NCI-H2227 (cell line): ENCODE measurements around the gene TMEM61.
"Not testable (repeated sequence)": the region's sequence is repeated elsewhere in the genome, so short reads cannot be mapped to it uniquely, and the experiment has no call there.

ENCODE experiments used
- DNase-seq: peaks from one replicate; lab custom pipeline; 2025; ENCODE audit not compliant: unreplicated experiment; lab: John Stamatoyannopoulos, UW

TMEM61 gene

DNA sequence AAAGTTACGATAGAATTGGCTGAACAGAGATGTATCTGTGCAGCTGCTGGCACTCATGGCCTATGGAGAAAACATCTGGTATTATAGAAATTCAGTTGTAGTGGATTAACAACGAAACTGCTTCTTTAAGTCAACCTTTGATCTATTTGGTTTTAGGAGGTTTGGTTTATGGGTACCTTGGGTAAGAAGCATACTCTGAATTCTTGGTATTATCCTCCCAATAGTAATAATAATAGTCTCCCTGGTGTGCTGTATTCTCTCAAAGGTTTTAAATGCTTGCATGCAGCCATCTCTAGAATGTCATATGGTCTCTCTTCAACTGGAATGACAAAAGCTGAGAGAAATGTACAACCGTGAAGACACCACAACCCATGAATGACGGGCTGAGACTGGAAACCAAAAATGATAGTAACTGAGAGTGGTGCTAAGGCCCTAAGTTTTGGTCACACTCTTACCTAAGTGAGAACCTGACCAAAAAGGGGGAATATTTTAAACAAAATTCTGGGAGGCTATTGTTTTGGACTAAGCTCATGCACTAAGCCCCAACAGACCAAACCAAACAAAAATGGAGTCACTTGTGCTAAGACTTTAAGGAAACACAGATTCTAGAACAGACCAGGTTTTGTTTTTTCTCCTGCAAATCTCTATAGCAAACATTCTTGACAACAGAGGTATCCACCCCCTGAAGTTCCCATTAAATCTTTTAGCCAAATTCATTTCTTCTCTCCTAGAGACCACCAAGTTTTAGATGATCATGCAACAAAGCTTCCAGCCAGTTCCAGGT, 17.6 kb upstream of the TMEM61 start:
- DNase-seq, result no peak

DNA sequence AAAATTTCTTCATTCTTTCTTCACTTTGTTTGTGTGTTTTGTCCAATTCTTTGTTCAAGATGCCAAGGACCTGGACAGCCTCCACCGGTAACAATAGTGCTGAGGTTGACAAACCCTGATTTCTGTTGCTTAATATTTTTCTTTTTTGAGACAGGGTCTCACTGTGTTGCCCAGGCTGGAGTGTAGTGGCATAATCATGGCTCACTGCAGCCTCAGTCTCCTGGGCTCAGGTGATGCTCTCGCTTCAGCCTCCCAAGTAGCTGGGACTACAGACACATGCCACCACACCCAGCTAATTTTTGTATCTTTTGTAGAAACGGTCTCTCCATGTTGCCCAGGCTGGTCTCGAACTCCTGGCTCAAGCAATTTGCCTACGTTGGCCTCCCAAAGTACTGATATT, 16.6 kb upstream of the TMEM61 start:
- DNase-seq, result not testable (repeated sequence)

DNA sequence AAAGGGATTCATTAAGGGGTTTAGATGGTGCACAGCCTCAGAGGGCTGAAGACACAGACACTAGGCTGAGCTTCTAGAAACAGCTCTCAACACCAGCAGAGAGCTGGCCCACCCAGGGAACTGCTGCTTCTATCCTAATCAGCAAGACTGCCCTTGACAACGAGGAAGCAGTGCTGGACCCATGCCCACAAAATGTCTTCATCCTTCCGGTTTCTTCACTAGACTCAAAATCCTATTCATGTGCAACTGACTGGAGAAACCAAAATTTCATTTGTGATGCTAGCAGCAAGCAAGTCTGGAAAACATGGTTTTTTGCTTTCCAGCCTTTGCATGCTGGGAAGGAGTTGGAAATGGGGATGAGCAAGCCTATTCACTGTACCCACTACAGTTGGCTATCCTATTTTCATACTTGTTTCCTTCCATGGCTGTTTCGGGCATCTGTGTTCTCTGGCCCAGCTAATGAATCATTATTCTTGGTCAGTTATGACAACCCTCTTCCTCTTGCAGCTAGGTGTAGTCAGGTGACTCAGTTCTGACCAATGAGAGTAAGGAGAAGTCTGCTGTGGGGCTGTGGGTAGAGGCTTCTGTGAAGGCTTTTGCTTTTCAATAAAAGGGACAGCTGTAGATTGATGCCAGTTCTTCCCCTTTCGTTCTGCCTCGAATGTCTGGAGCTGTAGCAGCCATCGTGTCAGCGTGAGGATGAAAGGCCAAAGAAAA, 14.6 kb upstream of the TMEM61 start:
- no peak for DNase-seq

DNA sequence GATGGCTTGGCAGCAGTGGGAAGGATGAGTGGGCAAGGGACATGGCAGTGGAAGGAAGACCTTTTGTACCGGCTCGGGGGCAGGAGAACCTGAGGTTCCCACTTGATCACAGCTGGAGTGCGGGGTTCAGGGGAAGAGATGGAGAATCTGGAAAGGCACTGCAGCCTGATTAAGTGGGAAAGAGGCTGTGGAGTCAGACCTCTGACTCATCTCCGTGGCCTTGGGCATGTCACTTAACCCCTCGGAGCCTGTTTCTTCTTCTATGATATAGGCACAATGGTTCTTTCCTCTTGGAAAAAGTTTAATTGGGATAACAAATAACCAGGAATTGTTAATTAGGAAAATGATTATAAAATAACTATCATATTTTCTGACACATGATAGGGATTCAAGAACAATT, 13.1 kb upstream of the TMEM61 start:
- DNase-seq, result no peak

DNA sequence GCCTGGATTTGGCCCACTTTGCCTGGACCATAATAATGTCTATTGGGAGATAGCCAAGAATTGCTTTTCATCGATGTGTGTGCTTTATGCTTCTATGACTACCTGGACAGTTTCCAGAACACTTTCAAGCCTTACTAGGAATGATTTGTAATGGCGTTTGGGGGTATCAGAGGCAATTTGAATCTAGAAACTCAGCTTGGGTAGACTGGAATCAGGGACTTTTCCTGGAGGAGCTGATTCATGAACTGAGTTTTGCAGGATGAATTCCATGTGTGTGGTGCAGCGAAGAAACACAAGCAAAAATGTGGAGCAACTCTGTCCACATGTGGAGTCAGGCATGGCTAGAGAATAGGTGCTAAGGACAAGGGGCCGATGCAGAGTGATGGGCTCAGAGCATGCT, 11.9 kb upstream of the TMEM61 start:
- DNase-seq, result no peak

DNA sequence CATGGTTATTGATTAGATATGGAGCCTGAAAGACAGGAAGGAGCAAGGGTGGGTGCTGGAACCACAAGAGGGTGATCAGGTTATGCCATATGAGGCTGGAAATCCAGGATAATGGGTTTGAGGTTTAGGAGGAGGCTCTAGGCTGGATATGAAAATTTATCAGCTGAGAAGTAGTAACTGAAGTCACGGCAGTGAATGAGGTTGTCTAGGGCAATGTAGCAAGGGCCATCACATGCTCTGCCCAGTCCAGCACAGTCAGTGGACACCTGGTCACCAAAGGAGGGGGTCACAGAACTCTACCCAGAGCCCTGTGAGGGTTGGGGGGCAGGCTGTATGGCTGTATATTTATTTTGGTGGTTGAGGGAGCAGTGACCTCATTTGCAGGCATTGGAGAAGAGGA, 10.5 kb upstream of the TMEM61 start:
- DNase-seq, result no peak

DNA sequence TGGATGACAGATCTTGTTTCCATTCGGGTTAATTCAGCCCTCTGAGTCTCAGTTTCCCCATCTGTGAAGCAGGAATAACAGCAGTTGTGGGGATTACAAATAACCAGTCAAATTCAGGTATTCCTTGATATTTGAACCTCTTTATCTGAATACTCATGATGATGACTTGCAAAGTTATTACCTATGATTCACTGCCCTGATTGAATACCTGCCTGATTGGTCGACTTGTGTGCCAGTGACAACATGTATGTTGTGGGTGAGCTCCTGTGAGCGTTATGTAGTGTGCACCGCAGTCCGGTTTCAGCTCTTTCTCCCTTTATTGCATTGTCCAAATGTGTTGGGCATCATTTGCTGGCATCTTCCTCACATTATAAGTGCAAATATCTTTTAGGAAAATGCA, 9.5 kb upstream of the TMEM61 start:
- no peak for DNase-seq

DNA sequence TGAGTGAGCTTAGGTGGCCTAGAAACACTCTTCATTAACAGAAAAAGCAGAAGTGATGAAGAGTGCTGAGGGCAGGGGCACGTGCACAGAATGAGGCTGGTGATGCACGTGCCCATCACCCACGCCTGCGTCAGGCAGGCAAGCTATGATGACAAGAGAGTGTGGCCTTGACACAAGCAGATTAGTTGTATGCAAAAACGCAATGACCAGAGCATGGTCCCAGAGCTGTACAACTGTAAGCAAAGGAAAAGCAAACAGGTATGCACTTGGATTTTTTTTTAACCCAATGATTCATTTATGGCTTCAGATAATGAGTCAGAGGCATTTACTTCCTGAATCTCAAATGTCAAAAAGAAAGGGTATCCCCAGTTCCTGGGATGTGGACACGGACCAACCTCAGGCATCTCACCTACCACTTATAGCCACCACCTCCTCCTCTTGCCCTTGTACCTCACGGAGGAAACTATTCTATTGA, 9.1 kb upstream of the TMEM61 start:
- no peak for DNase-seq

DNA sequence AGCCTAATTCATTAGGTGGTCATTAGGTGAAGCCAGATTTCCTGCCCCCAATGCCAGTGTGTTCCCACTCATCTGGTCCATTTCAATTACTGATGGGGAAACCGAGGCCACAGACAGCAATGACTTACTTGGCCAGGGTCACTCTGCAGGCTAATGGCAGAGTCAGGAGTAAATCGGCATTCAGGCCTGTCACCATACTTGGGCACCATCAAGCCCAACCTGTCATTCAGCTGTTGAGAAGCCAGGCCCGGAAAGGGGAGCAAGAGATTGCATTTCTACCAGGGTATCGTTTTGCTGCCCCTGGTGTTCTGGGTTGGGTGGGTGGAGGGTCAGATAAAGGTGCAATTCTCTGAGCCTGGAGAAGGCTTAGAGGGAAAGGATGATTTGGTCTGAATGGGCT, 8.0 kb upstream of the TMEM61 start:
- no peak for DNase-seq

DNA sequence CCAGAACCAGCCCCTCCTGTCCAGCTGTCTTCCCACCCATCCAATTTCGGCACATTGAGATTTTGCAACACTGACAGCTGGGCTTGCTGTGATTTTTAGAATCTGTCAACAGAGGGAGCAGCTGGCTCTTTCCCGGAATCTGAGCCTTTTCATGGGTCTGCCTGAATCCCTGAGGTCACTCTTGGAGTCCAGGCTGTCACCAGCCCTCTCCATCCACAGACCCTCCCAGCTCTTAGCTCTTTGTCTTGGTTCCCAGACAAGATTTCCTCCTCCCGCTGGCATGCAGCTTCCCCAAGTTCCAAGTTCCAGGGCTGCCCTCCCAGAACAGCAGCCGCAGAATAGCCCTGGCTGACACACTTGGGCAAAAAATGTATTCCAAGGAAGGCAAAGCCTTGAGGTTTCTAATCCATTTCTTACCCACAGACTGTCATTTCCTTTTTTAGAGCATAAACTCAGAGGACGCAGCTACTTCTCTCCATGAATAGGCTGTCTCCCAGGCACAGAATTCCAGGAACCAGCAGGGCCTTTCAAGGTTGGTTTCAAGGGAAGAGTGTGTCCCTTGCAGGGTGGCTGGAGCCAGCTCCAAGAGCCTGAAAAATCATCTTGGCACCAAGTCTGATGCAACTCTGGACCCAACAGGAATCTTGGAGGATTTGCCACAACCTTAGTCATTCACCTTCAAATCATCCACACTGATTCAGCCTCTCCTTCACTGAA, 7.1 kb upstream of the TMEM61 start:
- peak; percentile 54 for DNase-seq

DNA sequence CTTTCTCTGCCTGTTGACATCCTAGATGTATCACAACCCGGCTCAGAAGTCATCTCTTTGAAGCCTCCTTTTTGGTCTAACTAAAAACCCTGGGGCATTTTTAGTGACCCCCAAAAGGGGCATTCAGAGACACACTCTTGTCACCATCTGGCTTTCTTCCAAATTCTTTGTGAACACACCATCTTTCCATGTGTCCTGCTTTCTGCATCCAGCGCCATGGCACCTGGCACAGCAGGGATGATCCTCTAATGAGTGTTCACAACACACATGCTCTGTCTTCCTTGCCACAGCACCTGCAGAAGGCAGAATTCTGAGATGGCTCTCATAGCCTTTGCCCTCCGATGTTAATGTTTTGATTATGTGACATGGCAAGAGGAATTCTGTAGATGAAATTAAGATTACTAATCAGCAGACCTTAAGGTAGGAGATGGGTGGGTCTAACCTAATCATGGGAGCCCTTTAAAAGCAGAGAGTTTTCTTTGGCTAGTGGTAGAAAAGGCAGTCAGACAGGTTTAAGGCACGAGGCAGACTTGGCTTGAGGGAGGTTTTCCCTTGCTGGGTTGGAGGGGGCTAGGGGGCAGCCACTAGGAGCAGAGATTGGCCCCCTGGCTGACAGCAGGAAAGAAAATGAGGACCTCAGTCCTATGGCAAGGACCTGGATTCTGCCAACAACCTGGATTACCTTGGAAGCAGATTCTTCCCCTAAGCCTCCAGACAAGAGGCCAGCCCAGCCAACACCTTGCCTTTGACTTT, 4.9 kb upstream of the TMEM61 start:
- DNase-seq, result peak; percentile 51

DNA sequence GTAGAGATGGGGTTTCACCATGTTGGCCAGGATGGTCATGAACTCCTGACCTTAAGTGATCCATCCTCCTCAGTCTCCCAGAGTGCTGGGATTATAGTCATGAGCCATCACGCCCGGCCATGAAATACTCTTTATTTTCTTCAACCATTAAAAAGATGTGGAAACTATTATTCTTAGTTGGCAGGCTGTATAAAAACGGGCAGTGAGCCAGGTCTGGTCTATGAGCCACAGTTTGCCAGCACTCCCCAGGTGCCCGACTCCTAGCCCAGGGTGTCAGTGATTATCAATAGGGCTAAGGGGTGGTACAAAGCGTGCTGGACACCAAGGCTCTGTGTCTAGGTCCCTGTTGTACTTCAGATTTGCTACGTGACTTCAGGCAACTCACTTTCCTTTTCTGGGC, 3.7 kb upstream of the TMEM61 start:
- DNase-seq, result no peak

DNA sequence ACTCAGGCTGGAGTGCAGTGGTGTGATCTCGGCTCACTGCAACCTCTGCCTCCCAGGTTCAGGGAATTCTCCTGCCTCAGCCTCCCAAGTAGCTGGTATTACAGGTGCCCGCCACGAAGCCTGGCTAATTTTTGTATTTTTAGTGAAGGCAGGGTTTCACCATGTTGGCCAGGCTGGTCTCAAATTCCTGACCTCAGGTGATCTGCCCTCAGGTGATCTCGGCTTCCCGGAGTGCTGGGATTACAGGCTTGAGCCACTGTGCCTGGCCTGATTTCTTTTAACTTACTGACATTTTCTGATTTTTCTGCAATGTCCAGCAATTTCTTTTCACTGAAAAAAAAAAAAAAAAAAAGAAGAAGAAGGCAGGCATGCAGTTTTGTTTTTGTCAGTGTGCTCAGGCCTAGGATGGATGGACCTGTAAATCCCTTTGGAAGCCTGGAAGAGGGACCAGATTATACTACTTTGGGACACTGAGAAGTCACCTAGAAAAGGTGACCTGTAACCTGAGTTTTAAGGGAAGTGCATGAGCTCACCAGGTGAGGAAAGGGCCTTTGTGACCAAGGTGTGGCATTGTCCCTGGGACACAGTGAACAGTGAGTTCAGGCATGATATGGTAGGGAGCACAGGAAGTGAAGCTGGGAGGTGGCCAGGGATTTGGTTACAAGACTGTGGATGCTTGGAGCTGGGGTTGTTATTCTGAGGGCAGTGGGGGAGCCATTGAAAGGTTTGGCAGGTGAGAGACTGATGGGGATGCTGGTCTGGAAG, 2.7 kb upstream of the TMEM61 start:
- DNase-seq, result no peak

DNA sequence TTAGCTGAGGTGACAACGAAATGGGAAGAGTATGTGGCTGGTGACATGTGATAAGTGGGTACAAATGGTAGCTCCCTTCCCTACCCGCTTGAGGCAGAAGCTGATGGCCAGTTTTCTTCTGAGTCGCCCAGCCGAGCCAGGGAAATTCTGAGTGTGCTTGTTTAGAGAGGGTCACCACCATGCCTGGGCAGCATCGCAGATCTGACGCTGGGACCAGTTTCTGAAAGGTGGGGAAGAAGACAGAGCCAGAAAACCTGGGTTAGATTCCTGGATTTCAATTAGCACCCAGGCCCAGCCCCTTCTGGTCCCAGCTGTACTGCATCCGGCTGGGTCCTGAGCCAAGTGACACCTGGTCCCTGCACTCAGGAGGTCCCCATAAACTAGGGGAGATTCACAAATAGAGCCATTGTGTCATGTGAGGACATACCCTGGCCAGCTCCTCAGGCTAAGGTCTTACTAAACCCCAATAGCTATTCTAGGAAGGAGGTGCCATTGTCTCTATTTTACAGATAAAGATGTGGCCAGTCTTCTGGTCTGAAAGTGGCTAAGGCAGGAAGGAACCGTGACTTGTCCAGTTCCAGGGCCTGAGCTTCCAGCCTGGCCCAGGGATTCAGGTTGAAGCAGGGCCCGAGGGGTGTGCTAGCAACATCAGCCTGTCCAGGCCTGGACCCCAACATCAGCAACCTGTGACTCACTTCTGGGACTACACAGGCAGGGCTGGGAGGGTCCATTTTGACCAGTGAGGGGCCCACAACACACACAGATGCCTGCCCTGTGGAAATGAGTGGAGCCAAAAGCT, 1.7 kb upstream of the TMEM61 start:
- DNase-seq, result no peak

DNA sequence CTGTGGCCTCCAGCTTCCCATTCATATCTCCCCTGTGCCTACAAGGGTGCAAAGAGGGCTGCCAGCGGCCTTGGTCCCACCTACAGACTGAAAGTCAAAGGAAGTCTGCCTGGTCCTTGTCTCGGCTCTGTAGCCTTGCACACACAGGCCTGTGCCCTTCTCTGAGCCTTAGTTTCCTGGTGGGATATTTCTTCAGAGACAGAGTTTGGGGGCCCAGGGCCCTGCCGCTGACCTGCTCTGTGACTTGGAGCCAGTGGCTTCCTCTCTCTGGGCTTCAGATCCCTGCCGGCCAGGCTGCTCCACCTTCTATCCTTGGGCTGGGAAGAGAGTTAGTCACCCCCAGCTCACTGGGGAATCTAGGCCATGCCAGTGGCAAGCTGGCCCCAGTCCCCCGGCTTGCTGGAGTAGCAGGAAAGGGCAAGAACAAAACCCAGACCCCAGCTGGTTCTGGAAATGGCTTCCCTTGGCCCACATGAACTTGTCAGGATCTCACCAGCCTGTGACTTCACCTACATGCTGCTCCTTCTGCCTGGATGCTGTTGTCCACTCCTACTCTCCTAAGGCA, 1.0 kb upstream of the TMEM61 start:
- no peak for DNase-seq

DNA sequence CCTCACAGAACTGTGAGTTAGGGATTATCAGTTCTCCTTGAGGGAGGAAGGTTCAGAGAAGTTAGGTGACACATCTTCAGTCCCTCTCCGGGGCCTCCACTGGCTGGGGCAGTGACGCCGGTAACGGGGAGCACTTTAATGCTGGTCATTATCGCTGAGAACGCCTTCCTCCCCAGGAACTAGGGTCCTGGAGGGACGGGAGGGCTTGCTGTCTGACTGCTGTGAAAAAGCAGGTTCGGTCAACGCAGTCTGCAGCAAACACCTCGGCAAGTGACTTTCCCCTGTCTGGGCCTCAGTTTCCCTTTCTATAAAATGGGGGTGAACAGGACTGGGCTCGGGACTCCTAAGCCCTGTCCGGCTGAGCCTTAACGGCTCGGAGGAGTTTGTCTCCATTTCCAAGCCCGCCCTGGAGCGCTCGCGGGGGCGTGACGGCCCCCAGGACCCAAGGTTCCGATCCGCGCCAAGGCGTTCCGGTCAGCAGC, 341 bp upstream of the TMEM61 start:
- DNase-seq, result peak; percentile 25

DNA sequence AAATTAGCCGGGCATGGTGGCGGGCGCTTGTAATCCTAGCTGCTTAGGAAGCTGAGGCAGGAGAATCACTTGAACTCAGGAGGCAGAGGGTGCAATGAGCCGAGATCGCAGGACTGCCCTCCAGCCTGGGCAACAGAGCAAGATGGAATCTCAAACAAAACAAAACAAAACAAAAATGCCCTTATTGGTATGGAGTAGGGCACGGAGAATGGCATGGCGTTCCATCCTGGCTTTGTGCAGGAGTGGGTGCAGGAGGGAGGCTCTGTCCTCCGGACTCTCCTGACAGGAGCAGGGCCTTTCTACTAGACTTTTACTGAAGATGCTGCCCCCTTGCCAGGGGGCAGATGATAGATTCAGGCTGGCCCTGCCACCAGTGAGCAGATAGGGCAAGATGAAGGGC, 1.0 kb downstream of the TMEM61 start:
- no peak for DNase-seq

DNA sequence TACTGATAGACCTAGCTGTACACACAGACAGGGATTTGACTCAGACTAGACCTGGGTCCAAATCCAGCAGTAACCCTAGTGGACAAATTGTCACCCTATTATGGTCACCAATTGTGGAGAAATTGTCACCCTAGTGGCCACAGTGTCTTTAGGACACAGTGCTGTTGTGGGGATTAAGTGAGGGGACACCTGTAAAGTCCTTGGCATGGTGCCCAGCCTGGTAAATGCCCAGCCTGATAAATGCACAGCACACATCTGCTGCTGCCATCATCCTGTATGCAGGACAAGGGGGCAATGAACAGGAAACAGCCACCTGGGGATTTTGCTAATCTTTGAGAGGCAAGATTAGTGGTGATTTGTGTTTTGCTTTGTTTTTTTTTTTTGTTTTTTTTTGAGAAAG, 2.3 kb downstream of the TMEM61 start:
- peak; percentile 50 for DNase-seq

DNA sequence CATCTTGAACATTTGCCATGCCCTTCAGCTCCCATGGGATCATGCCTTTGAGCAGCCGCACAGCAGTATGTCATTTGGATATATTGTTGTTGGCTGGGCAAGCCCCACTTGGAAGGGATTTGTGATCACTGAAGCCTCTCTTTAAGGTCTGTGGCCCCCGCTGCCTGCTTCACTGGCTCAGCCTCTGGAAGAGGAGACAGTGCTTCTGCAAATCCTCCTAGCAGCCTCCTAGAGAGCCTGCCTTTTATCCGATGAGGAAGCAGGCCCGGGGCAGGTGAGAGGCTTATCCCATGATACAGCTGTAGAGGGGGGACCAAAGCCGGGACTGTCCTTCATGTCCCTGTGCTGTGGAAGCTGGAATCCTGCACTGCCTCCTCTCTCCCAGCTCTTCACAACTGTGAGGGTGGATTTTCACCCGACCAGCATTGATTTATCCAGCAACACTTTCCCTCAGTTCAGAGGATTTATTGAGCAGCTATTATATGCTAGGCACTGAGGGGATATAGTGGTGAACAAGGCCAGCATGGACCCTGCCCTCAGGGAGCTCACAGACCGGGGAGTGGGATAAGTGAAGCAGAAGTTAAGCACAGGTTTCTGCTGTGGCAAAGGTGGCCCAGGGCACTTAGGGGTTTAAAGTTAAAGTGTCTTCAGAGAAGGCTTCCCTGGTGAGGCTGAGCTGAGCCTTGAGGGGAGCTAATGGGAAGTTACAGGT, 3.9 kb downstream of the TMEM61 start:
- no peak for DNase-seq
